Dermis microvascular lymphatic vessel endothelial cell (primary cell): ENCODE data around the gene MGAT4C. TPM values are rescaled to one million over a fixed set of nuclear protein-coding genes. Genes with fewer than 3 reads are reported as not detected.

Experiments used
- DNase-seq, 2 donors: peaks; one replicate each; pipeline versions ENCODE4 v3.0.0 to v3.0.0-alpha.2; 2010; ENCODE audit warnings: low read depth in 2 of 2
- total RNA-seq: library from RNA; depleted of rRNA; stranded (reverse); fragments of >200 nt; gene quantifications from 2 replicates; pipeline ENCODE4 v1.2.1, GENCODE V29; 2014

MGAT4C gene
- total RNA-seq, 1 donor from 2014 or later: 0.13 TPM

DNA sequence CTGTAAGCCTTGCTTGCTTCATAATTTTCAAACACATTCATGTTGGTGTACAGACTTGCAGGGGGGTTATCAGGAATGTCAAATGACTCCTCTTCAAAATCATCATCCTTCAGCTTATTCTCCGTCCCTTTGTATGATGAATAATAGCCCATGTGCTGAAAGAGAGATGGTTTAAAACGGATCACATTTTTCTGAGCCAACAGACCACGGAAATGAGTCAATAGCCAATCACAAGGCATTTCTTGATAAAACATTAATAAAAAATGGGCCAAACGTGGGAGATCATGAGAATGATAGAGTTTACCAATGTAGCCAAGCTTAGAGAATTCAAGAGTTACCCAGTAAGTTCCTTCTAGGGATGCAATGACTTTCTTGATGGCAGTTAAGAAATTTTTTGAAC lies 276.6 kb downstream of the MGAT4C start:
- no peak for DNase-seq

DNA sequence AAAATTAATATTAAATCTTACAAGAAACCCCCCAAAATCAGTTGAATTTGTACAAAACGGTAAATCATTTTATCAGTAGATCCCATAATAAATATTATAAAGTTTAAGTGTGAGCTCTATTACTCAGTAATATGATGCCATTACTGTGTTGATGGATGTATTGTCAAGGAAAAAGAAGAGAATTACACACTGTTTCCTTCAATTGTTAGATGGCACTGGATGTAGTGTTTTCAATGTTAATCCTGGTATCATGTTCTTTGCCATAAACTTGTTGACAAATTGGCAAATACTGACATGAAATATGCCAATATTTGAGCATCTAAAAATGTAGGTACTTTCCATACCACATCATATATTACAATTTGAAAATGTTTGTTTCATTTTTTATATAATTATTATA lies 280.5 kb downstream of the MGAT4C start:
- DNase-seq: peak; percentile 23 to 70

DNA sequence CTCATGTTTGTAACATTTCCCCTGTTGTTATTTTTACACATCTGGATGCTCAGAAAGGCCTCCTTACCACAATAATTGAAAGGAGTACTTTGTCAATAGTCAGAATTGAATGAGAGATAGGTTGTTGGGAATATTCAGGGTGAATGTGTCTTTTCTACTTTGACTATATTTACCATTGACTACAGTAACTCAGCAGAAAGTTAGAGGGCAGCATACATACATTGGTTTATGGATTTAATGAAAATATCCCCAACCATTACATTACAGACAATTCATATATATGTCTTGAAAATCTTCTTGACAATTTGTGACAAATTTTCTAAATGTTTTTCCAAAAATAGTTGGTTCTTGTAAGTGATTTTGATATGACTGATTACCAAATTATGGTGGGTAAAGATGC lies 284.4 kb downstream of the MGAT4C start:
- no peak for DNase-seq

DNA sequence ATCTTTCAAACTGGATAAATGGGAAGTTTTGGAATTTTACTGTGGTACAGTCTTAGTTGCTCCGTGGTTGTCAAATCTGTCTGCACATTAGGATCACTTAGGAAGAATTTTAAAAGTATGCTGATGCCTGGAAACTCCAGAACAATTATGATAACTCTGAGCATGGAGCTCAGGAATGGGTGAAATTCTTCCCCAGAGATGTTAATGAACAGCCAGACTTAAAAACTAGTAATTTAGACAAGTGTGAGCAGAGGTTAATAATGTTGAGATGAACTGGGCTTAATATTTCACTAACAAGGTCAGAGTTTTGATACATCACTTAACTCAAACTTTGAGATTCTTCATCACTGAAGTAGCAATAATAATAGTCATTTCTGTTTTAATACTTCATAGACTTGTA lies 287.6 kb downstream of the MGAT4C start:
- no peak for DNase-seq

DNA sequence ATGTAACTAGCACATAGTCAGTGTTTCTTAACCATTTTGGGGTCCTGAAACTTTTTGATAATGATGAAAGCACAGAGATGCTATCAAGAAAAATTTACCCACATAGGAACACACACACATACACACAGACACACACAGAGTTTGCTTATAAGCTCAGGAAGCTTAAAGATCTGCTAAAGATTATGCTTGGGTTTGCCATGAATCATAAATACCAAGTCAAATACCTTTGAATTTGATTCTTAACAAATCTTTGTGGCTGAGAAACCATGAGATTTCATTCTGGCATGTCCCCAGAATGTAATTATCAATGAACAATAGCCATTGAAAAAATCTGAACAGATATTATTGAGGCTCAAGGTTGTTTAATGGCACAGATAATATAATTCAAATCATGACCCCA lies 292.9 kb downstream of the MGAT4C start:
- DNase-seq: no peak

DNA sequence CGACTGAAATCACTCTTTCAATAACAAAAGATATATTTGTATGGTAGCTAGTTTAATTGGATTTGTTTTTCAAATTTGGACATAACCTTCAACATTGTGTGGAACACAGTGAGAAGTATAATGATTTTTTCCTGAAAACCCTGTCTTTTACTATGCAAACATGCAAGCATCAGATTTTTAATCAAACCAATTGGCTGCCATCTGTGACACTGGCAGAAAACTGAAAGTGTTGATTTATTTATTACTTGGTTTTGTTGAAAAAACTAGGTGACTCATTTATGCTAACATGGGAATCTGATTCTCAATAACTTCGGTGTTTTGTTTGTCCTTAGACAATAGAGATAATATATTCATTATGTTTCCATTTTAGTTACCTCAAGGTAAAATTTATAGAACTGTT lies 300.1 kb downstream of the MGAT4C start:
- DNase-seq: peak in 1 of 2 donors; percentile 38

DNA sequence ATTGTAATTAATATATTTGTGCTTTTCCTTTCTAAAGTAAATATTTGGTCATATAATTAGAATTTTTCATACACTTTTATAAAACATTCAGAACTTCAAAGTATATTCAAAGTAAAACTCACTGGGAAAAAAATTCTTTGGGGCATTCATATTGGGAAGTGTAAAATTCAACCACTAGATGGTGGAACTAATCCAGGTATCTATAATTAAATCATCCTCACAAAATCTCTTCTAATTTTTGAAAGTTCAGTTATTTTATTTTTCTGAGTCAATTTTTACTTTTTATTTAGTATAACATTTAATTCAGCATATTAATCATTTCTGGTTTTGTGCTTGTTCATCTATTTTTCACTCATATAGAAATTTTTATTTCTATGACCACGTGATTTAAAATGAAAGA lies 301.1 kb downstream of the MGAT4C start:
- peak in 1 of 2 donors; percentile 17 for DNase-seq

DNA sequence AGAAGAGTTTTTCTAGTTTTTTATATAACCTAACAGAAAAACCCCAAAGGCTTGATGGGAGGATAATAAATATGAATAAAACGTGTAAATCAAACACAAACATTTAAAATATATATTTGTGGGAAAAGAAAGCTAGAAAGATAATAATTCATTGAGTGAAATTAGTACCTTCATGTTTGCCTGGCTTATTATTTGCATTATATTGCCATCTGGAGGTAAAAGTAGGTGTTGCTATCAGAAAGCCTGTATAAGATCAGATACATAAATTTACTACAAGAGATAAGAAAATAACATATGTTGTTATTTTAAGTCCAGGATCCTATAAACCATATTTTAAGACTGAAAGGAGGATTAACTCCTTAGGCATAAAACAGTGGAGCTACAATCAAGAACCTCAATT lies 304.4 kb downstream of the MGAT4C start:
- peak in 1 of 2 donors; percentile 19 for DNase-seq

DNA sequence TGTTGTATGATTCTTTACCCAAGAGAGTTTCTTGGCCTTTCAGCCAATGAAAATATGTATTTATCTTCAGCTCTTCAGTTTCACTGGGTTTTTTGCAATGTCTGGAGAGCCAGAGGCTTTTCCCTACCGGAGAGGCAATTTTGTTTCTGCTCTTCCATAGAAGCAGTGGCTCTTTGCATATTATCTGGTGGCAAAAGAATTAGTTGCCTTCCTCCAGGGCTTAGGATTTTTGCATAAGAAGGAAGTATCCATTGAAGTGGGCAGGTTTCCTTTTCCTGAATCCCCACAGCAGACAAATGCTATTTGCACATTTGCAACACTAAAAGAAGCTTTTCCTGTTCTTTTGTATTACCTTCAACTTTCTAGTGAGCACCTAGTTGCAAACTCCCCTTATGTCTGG lies 306.9 kb downstream of the MGAT4C start:
- DNase-seq: no peak

DNA sequence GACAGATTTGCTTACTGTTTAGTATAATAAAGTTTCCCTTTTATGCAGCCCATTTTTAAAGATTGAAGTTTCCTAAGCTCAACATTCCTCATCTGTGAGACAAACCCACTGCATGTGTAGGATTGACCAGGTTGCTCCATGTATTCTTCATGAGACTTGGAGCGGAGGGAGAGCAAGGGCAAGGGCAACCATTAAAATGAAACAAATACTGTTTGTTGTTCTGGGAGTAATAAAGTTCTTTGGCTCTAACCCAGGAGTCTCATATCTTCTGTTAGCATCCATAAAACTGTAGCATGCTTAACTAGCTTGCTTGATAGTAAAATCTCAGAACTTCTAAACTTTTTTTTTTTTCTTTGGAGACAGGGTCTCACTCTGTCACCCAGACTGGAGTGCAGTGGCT lies 307.9 kb downstream of the MGAT4C start:
- no peak for DNase-seq

DNA sequence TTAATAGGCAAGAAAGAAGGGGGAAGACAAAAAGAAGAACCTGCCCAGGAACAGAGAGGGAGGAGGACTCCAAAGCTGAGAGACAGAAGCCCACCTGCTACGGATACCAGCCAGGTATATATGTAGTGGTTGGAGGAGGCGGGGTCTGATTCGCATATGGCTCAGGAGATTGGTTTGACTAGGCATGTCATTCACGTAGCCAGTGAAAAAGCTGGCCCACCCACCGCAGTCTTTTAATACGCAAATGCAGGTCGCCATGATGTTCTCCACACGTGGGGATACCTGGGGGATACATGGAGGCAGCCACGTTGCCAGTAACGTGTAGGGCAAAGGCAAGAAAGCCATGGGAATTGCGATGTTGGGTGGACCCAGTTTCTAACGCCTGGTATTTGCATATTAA lies 308.9 kb downstream of the MGAT4C start:
- DNase-seq: no peak

DNA sequence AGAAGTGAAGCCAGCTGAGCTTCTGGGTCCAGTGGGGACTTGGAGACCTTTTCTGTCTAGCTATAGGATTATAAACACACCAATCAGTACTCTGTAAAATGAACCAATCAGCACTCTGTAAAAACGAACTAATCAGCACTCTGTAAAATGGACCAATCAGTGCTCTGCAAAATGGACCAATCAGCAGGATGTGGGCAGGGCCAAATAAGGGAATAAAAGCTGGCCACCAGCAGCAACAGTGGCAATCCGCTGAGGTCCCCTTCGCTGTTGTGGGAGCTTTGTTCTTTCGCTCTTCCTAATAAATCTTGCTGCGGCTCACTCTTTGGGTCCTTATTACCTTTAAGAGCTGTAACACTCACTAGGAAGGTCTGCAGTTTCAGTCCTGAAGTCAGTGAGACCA lies 309.8 kb downstream of the MGAT4C start:
- no peak for DNase-seq

DNA sequence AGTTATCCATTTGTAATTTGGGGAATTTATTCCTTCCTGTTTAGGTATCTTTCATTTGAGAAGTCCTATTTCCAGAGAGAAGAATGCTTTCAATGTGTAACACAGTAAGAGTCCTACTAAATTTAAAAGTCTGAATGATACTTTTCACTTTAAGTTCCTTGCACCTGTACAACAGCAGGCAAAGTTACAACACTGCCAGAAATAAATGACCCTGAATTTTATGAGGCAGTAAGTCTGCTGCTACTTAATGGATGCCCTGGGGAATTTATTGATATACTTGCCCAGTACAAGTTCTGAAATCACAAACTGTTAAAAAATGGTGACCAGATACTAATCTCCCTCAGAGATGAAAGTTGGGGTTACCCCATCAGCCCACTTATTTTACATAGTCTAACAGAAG lies 329.0 kb downstream of the MGAT4C start:
- DNase-seq: no peak

DNA sequence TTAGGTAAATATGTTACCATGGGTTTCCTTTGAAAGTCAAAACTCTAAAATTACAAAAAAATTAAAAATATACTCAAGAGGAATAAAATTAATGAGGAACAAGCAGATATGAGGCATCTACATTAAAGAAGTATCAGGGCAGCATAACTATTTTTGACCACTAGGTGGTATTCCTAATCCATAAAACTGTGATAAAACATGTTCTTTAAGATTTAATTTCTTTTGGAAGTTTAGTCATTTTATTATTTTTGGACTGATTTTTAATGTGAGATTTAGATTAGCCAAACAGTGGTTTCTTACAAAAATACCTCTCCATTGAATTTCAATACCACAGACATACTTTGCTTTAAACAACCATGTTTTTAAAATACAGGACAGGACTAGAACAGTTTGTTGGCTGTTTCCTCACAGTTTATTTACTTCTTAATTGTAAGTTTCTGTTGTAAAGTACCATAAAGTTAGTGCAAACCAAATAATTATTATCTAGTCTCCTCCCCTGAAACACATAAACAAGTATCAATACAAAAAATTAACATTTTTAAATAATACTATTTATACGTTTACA lies 332.3 kb downstream of the MGAT4C start:
- peak; percentile 14 to 38 for DNase-seq

DNA sequence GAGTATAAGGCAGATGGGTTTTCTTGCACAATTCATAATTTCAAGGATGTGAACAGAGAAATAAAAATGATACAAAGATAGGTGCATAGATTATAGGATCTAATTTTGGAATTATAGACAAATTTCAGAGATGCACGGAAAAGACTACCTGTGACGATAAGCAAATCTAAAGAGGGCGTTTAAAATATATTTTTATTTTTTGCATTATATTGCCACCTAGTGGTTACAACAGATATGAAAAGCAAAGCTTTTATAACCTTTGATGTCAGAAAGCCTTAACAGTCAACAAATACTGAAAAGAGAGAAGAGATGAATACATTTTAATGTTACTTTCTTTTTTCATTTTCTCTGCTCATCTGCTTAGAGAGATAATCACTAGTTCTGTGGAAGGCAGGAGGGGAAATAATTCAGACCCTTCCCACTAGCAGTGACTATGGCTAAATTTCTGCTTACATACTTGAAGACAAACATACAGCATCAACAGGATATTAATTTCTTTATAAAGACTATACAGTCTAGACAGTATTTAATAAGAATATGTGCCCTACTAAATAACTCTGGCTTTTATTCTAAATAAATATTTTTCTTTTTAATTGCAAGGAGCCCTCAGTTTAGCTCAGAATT lies 335.8 kb downstream of the MGAT4C start:
- DNase-seq: peak; percentile 21 to 27
